Measurements from ENCODE around the gene ITPKC. TPM values are rescaled to one million over a fixed set of nuclear protein-coding genes. Genes with fewer than 3 reads are reported as not detected.
"Not testable (repeated sequence)": the region's sequence is repeated elsewhere in the genome, so short reads cannot be mapped to it uniquely, and the experiment has no call there.

Gene ITPKC
- total RNA-seq, 2 experiments from 2014 or later, result 6.6 to 6.8 TPM

- peaks cover 18% of the 10 kb centered on the region for H3K4me1 Mint-ChIP-seq
- no peak for DNase-seq
- H3K27me3 Mint-ChIP-seq, result no peaks in the 10 kb centered on the region
- no peak overlapping the region for H3K27ac Mint-ChIP-seq
- CTCF ChIA-PET, result interaction anchor here (1.3 kb wide), 1 partner anchor 15 kb away, joined by 3 read pairs; the partner anchor contains the start of gene EGLN2
- H3K36me3 Mint-ChIP-seq (ENCODE audit: low read depth), result peaks cover 32% of the 10 kb centered on the region
- POLR2A ChIA-PET, result interaction anchor here (1.2 kb wide), 1 partner anchor 12 kb away, joined by 3 read pairs; no protein-coding TSS in a partner anchor
- no peaks in the 10 kb centered on the region for H3K9me3 Mint-ChIP-seq
- no peak overlapping the region for H3K4me3 Mint-ChIP-seq
Measured at GRCh38 chr19:40783711-40784110, 66.8 kb downstream of the ITPKC start.

- ChIA-PET POLR2A (interaction anchor here (1.2 kb wide), 1 partner anchor 12 kb away, joined by 3 read pairs; no protein-coding TSS in a partner anchor), CTCF (interaction anchor here (1.3 kb wide), 1 partner anchor 14 kb away, joined by 3 read pairs; the partner anchor contains the start of gene EGLN2)
- not testable (repeated sequence) for H3K9me3 Mint-ChIP-seq, H3K27me3 Mint-ChIP-seq, H3K27ac Mint-ChIP-seq, DNase-seq, H3K4me3 Mint-ChIP-seq
- H3K4me1 Mint-ChIP-seq, result peaks cover 13% of the 10 kb centered on the region
- peaks cover 31% of the 10 kb centered on the region for H3K36me3 Mint-ChIP-seq (ENCODE audit: low read depth)
Measured at GRCh38 chr19:40784146-40784545, 67.2 kb downstream of the ITPKC start.

GRCh38 chr19:40785526-40785925 lies 68.6 kb downstream of the ITPKC start:
- Mint-ChIP-seq H3K36me3 (ENCODE audit: low read depth) (peaks cover 32% of the 10 kb centered on the region), H3K4me1 (peaks cover 3% of the 10 kb centered on the region), H3K4me3 (no peak overlapping the region), H3K27me3 (no peaks in the 10 kb centered on the region), H3K27ac (no peak overlapping the region), H3K9me3 (no peaks in the 10 kb centered on the region)
- CTCF ChIA-PET, result no interaction called here
- POLR2A ChIA-PET, result no interaction called here
- no peak for DNase-seq

- CTCF ChIA-PET, result interaction anchor here (0.9 kb wide), 2 partner anchors 9 to 12 kb away, joined by 3 to 5 read pairs; partner anchors contain the start of genes EGLN2 and RAB4B
- POLR2A ChIA-PET, result interaction anchor here (1.0 to 1.4 kb wide), 2 partner anchors 8 to 12 kb away, joined by 4 to 8 read pairs; partner anchors contain the start of genes EGLN2 and RAB4B
- H3K9me3 Mint-ChIP-seq, result no peaks in the 10 kb centered on the region
- DNase-seq, result no peak
- no peak overlapping the region for H3K27ac Mint-ChIP-seq
- H3K4me1 Mint-ChIP-seq, result peaks cover 1% of the 10 kb centered on the region
- peaks cover 29% of the 10 kb centered on the region for H3K36me3 Mint-ChIP-seq (ENCODE audit: low read depth)
- H3K4me3 Mint-ChIP-seq, result no peak overlapping the region
- no peaks in the 10 kb centered on the region for H3K27me3 Mint-ChIP-seq
Measured at GRCh38 chr19:40786060-40787037, 69.4 kb downstream of the ITPKC start.

Other genes starting within 250 kb of the ITPKC start
- gene SHKBP1, start 140.2 kb upstream of the ITPKC start, total RNA-seq, result 100 to 1,000 TPM; 139 to 150 TPM
- gene LTBP4, start 115.7 kb upstream of the ITPKC start, total RNA-seq, result 100 to 1,000 TPM; 121 to 122 TPM
- gene NUMBL, start 26.5 kb upstream of the ITPKC start, total RNA-seq, result 1 to 10 TPM; 4.8 to 5.8 TPM
- 10 to 100 TPM; 32.5 to 37.7 TPM for gene COQ8B, start 226 bp upstream of the ITPKC start, total RNA-seq
- gene ACTMAP, start 33.4 kb downstream of the ITPKC start, total RNA-seq, result 10 to 100 TPM; 18.1 to 18.8 TPM
- 100 to 1,000 TPM; 145 to 151 TPM for gene SNRPA, start 34.1 kb downstream of the ITPKC start, total RNA-seq
- not detected for gene MIA, start 58.4 kb downstream of the ITPKC start, total RNA-seq
- 10 to 100 TPM; 65.7 to 68.3 TPM for gene RAB4B, start 61.1 kb downstream of the ITPKC start, total RNA-seq
- 100 to 1,000 TPM; 127 to 128 TPM for gene EGLN2, start 82.1 kb downstream of the ITPKC start, total RNA-seq
- gene CYP2A6, start 133.3 kb downstream of the ITPKC start, total RNA-seq, result not detected
- gene CYP2A7, start 165.1 kb downstream of the ITPKC start, total RNA-seq, result not detected